GM18508 (cell line): ENCODE results near the gene MINDY4.

Experiments
- ATAC-seq: cut with Tn5 transposase; IDR thresholded peaks from one replicate; pipeline ENCODE4 v1.9.1; 2021; ENCODE audit warnings: moderate number of reproducible peaks; ENCODE audit not compliant: insufficient read depth, unreplicated experiment

MINDY4 gene

DNA sequence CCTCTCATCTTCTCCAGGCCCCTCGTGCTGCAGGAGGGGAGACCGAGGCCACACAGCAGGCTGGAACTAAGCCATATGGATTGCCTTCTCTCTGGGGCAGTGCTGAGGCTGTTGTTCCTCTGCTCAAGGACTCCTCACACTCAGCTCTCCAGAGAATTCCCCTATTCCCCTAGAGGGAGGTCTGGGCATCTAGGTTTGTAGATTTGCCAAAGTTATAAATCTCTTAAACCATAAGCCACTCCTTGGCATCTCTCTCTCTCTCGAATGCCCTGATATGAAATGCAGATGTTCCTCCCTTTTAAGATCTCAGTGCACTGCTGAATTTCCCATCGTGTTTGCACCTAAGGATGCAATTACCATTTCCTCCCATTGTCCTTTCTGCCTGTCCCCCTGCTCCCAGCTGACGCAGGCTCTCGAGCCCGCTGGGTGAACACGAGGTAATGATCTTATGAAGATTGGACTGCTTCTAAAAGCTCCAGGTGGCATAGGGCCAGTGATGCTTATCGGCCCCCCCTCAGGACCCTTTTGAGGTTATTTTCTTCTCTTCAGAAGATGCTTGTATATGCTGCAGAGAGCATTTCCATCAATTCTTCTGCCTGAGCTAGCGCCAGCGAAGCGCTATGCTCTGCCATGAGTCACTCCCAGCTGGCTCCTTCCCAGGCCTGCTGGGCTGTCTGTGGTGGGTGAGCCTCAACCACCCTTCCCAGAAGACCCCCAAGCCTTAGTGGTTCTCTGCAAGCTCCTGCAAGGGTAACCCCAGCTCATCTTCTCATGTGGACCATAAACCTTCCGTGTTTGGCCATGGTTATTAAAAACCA lies 98.8 kb downstream of the MINDY4 start:
- ATAC-seq = no peak

DNA sequence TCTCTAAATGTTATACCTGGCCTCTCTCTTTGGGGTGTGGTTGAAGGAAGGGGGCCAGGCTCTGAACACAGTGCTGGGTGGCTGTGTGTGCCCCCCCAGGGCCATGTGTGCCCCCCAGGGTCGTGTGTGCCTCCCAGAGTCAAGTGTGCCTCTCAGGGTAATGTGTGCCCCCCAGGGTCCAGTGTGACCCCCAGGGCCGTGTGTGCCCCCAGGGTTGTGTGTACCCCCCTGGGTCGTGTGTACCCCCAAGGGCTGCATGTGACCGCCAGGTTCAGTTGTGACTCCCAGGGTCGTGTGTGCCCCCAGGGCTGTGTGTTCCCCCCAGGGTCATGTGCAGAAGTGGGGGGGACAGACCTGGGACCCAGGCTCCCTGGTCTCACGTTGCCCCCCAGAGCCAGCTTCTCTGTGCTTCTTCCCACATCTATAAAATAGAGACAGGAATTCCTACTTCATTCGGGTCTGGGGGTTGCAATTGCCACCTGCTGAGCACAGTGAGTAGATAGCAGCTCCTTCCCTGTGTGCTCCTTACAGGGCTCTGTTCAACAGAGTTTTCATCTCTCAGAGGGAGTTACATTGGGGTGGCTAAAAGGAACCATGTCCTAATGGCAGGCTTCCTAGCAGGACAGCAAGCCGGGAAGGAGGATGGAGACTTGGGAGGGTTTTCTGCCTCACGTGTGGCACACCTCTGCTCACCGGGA lies 99.8 kb downstream of the MINDY4 start:
- ATAC-seq = no peak

- ATAC-seq = no peak
These were observed 100.4 kb downstream of the MINDY4 start for GRCh38 chr7:30871655-30872054.

DNA sequence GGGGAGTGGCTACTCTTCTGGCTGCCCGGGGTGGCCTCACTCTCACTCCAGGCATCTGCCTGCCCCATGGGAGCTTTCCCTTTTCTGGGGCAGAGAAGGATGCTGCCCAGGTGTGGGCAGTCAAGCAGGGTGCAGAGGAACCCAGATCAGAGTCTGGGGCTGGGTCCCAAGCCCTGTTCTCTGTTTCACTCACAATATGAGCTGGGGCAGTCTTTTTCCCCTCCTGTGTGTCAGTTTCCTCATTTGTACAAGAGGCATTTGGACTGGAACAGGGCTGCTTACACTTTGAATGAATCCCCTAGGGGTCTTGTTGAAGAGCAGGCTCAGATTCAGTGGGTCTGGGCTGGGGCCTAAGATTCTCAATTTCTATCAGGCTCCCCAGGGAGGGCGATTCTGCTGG lies 102.0 kb downstream of the MINDY4 start:
- no peak for ATAC-seq

- no peak for ATAC-seq
These were observed 102.4 kb downstream of the MINDY4 start for GRCh38 chr7:30873656-30874055.

DNA sequence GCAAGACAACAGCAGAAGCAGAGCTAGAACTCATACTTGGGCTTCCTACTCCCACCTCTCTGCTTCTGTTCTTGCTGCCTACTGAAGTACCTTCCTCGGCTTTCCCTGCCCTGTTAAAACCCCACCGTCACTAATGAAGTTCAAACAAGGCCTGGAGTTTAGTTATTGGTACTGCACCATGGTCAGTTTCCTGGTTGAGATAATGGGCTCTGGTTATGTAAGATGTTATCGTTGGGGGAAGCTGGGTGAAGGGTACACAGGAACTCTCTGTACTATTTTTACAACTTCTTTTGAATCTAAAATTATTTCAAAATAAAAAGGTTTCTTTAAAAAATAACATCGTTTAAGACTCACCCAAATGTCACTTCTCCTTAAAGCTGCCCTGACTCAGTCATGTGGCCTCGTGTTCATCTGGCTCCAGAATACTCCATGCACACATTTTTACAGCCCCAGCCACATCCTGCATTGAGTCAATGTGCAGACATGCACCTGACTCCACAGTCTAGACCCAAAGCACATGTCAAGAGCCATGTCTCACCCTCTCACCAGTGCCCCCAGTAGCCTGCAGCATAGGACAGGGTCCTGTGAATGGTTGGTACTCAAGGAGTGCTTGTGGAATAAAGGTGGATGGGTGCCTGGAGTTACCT lies 103.6 kb downstream of the MINDY4 start:
- no peak for ATAC-seq

DNA sequence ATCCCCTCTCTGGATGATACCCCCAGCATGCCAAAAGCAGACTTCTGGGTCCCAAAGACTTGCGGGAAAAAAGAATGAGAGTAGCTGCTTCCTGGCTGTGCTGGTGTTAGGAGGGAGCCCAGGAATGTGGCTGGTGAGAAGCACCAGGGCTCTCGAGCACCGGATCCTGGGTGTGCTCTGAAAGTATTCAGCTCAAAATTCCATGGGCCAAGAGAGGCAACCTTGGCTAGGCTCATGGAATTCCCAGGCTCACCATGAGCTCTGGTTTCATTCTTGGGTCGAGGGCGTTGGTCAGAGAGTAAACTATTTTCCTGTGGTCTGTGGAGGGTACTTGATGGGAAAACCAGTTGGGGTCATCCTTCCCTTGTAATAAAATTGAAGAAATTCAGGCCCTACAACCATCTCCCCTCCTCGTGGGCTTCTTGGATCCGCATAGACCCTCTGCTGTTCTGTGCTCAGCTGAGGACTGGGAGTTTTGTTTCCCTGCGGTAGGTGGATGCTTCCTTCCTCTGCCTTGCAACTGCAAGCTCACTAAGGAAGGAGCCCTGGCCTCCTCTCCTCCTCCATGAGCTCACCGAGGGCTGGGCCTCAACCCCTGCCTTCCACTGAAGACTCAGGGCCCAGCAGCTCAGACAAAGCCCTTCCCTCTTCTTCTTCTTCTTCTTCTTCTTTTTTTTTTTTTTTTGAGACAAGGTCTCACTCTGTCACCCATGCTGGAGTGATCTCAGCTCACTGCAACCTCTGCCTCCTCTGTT lies 106.0 kb downstream of the MINDY4 start:
- ATAC-seq = no peak

DNA sequence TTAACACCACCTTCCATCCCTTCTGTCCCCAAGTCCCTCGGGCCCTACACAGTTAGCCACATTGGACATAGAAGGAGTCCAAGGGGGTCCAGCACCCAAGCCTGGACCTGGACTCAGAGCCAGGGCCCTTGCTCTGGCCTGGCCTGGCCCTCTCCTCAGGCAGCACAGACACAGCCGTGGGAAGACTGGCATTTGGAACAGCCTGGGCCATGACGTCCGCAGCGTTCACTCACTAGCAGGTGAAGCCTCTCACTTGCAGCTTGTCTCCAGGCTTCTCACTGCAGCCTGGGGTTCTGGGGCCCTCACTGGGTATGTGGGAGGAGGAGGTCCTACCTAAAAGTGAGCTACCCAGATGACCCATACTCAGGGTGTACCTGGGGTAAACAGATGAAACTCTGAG lies 106.8 kb downstream of the MINDY4 start:
- no peak for ATAC-seq

- ATAC-seq = no peak
These were observed 108.2 kb downstream of the MINDY4 start for GRCh38 chr7:30879139-30880124.

DNA sequence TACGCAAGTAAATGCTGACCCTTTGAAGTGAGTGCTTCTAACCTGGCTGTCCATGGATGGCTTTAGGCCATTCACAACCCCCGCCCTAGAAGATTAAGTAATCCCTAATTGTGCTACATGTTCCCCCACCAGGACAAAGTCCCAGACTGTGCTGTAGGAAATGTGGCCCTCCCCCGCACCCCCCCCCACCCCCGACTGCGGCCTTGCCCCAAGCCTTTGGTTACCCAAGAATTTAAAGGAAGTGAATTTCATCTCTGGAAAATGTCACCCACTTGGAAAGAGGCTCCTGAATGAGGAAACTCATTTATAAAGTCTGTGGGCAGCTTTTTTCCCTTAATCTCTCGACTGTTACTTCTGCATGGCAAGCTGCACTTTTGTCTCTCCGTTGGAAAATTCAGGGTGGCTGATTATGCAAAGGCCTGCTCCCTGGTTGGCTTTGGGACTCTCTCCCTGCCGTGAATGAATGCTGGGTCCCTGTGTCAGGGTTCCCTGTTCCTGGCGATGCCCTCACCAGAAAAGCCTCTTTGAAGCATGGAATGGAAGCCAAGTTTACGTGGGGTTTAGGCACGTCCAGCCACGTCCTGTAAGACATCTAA lies 109.0 kb downstream of the MINDY4 start:
- no peak for ATAC-seq

DNA sequence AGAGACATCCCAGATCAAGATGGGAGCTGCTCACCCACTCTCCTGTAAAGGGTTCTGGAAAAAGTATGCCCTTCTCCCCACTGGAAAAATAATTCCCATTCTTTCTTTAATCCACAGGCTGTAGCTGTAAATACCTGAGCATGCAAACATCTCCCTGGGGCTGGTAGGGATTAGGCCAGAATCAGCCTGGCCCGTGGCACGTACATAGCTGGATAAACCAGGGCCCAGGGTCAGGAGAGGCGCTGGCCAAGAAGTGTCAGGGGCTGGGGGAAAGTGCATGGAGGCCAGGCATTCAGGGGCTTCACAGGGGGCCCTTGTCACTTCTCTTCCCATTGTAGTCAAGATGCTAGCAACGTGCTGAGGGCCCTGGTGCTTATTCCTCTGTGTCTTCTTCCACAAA lies 109.7 kb downstream of the MINDY4 start:
- no peak for ATAC-seq

GRCh38 chr7:30881448-30881847 lies 110.2 kb downstream of the MINDY4 start:
- ATAC-seq = no peak

GRCh38 chr7:30884881-30885280 lies 113.7 kb downstream of the MINDY4 start:
- no peak for ATAC-seq

GRCh38 chr7:30886608-30887011 lies 115.4 kb downstream of the MINDY4 start:
- no peak for ATAC-seq

DNA sequence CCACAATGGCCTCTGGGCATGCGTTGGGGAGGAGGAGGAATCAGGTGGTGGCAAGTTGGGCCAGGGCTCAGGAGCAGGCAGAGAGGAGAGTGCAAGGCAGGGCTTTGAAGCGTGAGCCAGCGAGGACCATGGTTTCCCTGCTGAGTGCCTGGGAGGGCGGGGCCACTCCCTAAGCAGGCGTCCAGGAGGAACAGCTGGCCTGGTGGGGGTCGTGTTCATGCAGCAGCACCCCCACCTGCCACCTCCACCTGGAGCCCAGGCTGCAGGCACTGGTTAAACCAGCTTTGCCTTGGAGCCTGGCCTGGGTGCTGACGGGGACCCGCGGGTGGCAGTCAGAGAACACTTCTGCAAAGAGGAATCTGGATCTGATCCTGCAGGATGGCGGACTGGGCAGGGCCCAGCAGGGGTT lies 116.3 kb downstream of the MINDY4 start:
- ATAC-seq = no peak

DNA sequence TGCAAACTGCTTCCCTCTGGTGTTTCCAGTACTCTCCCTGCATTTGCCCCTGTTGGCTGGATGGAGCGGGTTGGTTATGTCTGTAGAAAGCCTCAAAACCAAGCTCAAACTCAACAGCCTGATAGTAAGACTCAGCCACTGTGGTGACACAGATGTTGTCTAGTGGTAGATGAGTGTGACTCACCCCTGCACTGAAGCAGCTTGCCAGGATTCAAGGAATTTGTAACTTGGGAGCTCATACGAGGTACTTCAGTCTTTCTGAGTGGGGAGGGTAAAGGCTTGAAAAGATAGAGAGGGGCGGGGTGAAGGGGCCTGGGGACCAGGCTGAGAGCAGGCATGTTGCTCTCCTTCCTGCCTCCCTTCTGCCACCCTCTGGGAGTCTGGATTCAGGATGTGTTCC lies 117.5 kb downstream of the MINDY4 start:
- no peak for ATAC-seq

GRCh38 chr7:30890226-30890625 lies 119.0 kb downstream of the MINDY4 start:
- ATAC-seq = no peak

DNA sequence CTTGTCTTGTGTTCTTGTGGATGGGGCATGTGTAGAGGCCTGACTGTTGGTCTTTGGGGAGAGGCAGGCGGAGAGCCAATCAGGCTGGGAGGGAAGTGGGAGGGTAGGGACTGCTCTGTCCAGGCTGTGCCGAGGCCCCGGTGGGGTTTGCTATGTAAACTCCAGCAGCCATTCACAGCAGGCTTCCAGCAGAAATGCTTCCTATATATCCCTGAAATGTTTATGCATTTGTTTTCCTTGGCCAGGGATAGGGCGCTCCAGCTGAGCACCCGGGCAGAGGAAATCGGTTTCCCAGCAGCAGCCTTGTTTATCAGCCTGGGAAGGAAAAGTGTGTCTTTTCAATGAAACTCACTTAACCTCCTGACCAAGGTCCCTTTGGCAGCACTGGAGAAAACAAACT lies 122.1 kb downstream of the MINDY4 start:
- no peak for ATAC-seq

DNA sequence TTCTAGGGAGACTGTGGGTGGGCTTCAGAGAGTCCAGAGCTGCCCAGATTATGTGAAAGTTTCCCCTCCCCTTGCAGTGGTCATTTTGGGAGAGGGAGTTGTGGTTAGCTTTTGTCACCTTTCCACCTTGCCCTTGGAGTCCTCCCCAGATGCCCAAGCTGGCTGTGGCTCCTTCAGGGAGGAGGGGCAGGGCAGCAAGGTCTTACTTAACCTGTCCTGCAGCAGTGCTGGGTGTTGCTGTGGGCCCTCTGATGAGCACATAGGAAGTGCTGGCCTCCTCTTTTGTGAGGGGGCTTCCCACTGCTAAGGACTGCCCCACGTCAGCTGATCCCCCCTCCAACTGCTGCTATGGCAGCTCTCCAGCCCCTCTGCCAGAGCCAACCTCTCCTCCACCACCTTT lies 122.8 kb downstream of the MINDY4 start:
- no peak for ATAC-seq
